K562 (cell line): ENCODE results near the gene LRRK1. TPM values are rescaled to one million over a fixed set of nuclear protein-coding genes. Genes with fewer than 3 reads are reported as not detected.

Experiments used
- ATAC-seq: fragments of 200-7000 bp; cut with Tn5 transposase; 3 replicates; pipeline ENCODE4 v1.9.1; 2020; ENCODE audit warnings: moderate library complexity
- BruUV-seq: library from RNA; stranded (reverse); fragments of 400-500 nt; replicated peaks from 2 replicates; lab custom pipeline; 2021; lab: Mats Ljungman, UMichigan
- CTCF ChIA-PET: fragments of 300-600 bp; formaldehyde crosslinking; extraction: SDS; loops from one replicate; lab custom pipeline; 2021; ENCODE audit warnings: low intra/inter-chr PET ratio; lab: Yijun Ruan, JAX
- POLR2A ChIA-PET: fragments of 300-600, 350-650 bp; sonication (Branson Sonifier 250); formaldehyde crosslinking; extraction: SDS; loops from one replicate; lab custom pipeline; 2021; ENCODE audit warnings: antibody characterized with exemption, inconsistent platforms; lab: Yijun Ruan, JAX
- DNase-seq, 4 experiments: peaks; one replicate each; pipeline versions ENCODE4 v3.0.0 to v3.0.0-alpha.2; 2011 to 2018; ENCODE audit warnings: low spot score in 3 of 4, mixed read lengths in 3 of 4; ENCODE audit errors: extremely low read depth in 1 of 4
- FAIRE-seq: peaks from 2 replicates; lab custom pipeline; 2011; peaks lifted over from hg19 to GRCh38; lab: Jason Lieb, UNC
- H2AFZ ChIP-seq: 2 replicates; pipeline ENCODE4 v1.6.0; 2011; ENCODE audit warnings: low read depth, low read length, control low read depth, inconsistent platforms
- H3K27ac ChIP-seq: fragments of 200-600 bp; 3 replicates; pipeline ENCODE4 v1.8.0; 2011; ENCODE audit warnings: low read depth, mild to moderate bottlenecking, control low read depth, inconsistent platforms, low read length, moderate library complexity, mixed read lengths; ENCODE audit errors: extremely low read depth
- H3K27me3 ChIP-seq, 2 experiments: fragments of 300-600 bp in 1 of 2; 2 replicates in 1 of 2; 3 replicates in 1 of 2; pipeline versions ENCODE4 v1.6.0 to v1.8.0; 2011; ENCODE audit warnings: inconsistent platforms in 2 of 2, low read length in 2 of 2, mild to moderate bottlenecking in 1 of 2, mixed read lengths in 1 of 2, moderate library complexity in 1 of 2; ENCODE audit not compliant: control insufficient read depth in 2 of 2, insufficient read depth in 2 of 2
- H3K36me3 ChIP-seq: fragments of 300-600 bp; 3 replicates; pipeline ENCODE4 v1.8.0; 2011; ENCODE audit warnings: mild to moderate bottlenecking, low read length, inconsistent platforms; ENCODE audit not compliant: control insufficient read depth, insufficient read depth
- H3K4me1 ChIP-seq, 2 experiments: fragments of 200-600 bp in 1 of 2; replicated peaks in 1 of 2; 2 replicates in 1 of 2; 3 replicates in 1 of 2; pipeline versions ENCODE4 v1.5.1 to v1.8.0; 2011; ENCODE audit warnings: inconsistent platforms in 2 of 2, low read length in 2 of 2, mild to moderate bottlenecking in 1 of 2, mixed read lengths in 1 of 2, moderate library complexity in 1 of 2; ENCODE audit not compliant: control insufficient read depth in 2 of 2, insufficient read depth in 2 of 2
- H3K4me2 ChIP-seq: 2 replicates; pipeline ENCODE4 v1.6.1; 2011; ENCODE audit warnings: low read length, control low read depth, inconsistent platforms, mixed read lengths; ENCODE audit not compliant: insufficient read depth
- H3K4me3 ChIP-seq: fragments of 200-600 bp; sonication (generic), shearing (Covaris generic); 2 replicates; pipeline ENCODE4 v1.5.1; 2016; ENCODE audit warnings: control low read depth, inconsistent platforms
- H3K79me2 ChIP-seq: fragments of 200-600 bp; 3 replicates; pipeline ENCODE4 v1.8.0; 2011; ENCODE audit warnings: low read length, inconsistent platforms; ENCODE audit not compliant: control insufficient read depth, insufficient read depth
- H3K9ac ChIP-seq, 2 experiments: 2 replicates each; pipeline versions ENCODE4 v1.6.0 to v1.6.1; 2011; ENCODE audit warnings: low read depth in 2 of 2, low read length in 2 of 2, control low read depth in 1 of 2, inconsistent platforms in 1 of 2, mild to moderate bottlenecking in 1 of 2, mixed read lengths in 1 of 2; ENCODE audit not compliant: insufficient read depth in 1 of 2
- H3K9me1 ChIP-seq: one replicate; pipeline ENCODE4 v1.6.0; 2011; ENCODE audit warnings: inconsistent platforms, mild to moderate bottlenecking, low read length, moderate library complexity; ENCODE audit not compliant: control insufficient read depth, insufficient read depth
- H3K9me3 ChIP-seq: replicated peaks from 2 replicates; pipeline ENCODE4 v1.5.1; 2011; ENCODE audit warnings: low read depth, low read length, inconsistent platforms; ENCODE audit not compliant: control insufficient read depth, insufficient read depth
- H4K20me1 ChIP-seq: replicated peaks from 2 replicates; pipeline ENCODE4 v1.6.1; 2011; ENCODE audit warnings: low read length, inconsistent platforms, mixed read lengths; ENCODE audit not compliant: control insufficient read depth, insufficient read depth
- ARID4B ChIP-seq: sonication (generic); formaldehyde crosslinking; IDR thresholded peaks from 2 replicates; pipeline ENCODE4 v1.8.0; 2022; ENCODE audit warnings: mild to moderate bottlenecking, missing genetic modification reagents
- CC2D1A ChIP-seq: fragments of 450-650 bp; IDR thresholded peaks from 2 replicates; pipeline ENCODE4 v1.6.1; 2017; ENCODE audit warnings: mild to moderate bottlenecking
- GABPB1 ChIP-seq: sonication (generic); formaldehyde crosslinking; IDR thresholded peaks from 2 replicates; pipeline ENCODE4 v1.8.0; 2022; ENCODE audit warnings: mild to moderate bottlenecking, missing genetic modification reagents
- KAT8 ChIP-seq: fragments of 450-650 bp; IDR thresholded peaks from 2 replicates; pipeline ENCODE4 v1.6.1; 2016; ENCODE audit warnings: low read depth, mild to moderate bottlenecking
- NCOA6 ChIP-seq: fragments of 450-650 bp; IDR thresholded peaks from 2 replicates; pipeline ENCODE4 v1.6.1; 2017; ENCODE audit warnings: mild to moderate bottlenecking
- SAFB2 ChIP-seq: fragments of 200-400 bp; formaldehyde crosslinking; IDR thresholded peaks from 2 replicates; pipeline ENCODE4 v1.6.1; 2018; ENCODE audit warnings: borderline replicate concordance, low read length, low read depth, moderate library complexity; ENCODE audit not compliant: severe bottlenecking
- SP2 ChIP-seq: IDR thresholded peaks from 2 replicates; pipeline ENCODE4 v1.6.1; 2011; ENCODE audit warnings: mild to moderate bottlenecking, low read depth, low read length, moderate library complexity; ENCODE audit not compliant: poor library complexity, severe bottlenecking; ENCODE audit errors: extremely low read depth
- TAF9B ChIP-seq: fragments of 450-650 bp; IDR thresholded peaks from 2 replicates; pipeline ENCODE4 v1.6.1; 2018; ENCODE audit warnings: mild to moderate bottlenecking; ENCODE audit not compliant: partially characterized antibody
- TBP ChIP-seq: optimal IDR thresholded peaks from 2 replicates; pipeline ENCODE3; 2011; ENCODE audit warnings: low read depth, low read length, improper control_type of control experiment
- TCF15 ChIP-seq: fragments of 250-450 bp; sonication (Bioruptor Pico); IDR thresholded peaks from 2 replicates; pipeline ENCODE4 v1.8.0; 2022; ENCODE audit warnings: moderate library complexity, mild to moderate bottlenecking, inconsistent platforms
- ZC3H11A ChIP-seq: IDR thresholded peaks from 2 replicates; pipeline ENCODE4 v1.6.1; 2012; ENCODE audit warnings: low read depth, low read length, improper control_type of control experiment
- ZNF143 ChIP-seq: sonication (generic); formaldehyde crosslinking; IDR thresholded peaks from 2 replicates; pipeline ENCODE4 v1.9.0; 2022; ENCODE audit warnings: mild to moderate bottlenecking, missing genetic modification reagents
- ZNF740 ChIP-seq, 3 experiments: fragments of 200-800 bp in 1 of 3; sonication (Bioruptor generic) in 1 of 3; sonication (generic) in 1 of 3; formaldehyde crosslinking in 1 of 3; IDR thresholded peaks; 2 replicates each; pipeline versions ENCODE4 v1.6.1 to v1.8.0; 2016 to 2022; ENCODE audit warnings: mild to moderate bottlenecking in 2 of 3, missing compliant biosample characterization in 2 of 3, missing genetic modification characterization in 2 of 3, missing genetic modification reagents in 1 of 3
- WGBS: fragments of 100-300 bp; shearing (Covaris generic); methylation state at CpG from one replicate; pipeline ENCODE4 v1.1.6; 2016; ENCODE audit warnings: low coverage, mixed read lengths; ENCODE audit not compliant: insufficient coverage; ENCODE audit errors: missing lambda C conversion rate; 5-methylcytosine and 5-hydroxymethylcytosine counted together
- in situ Hi-C: fragments of 300-500 bp; cut with MboI; formaldehyde crosslinking; loops from 4 replicates; pipeline ENCODE4 v1.15.0; 2018; ENCODE audit warnings: inconsistent platforms, mixed read lengths
- intact Hi-C: fragments of 100-400 bp; cut with micrococcal nuclease; formaldehyde crosslinking; loops from 2 replicates; pipeline ENCODE4 v1.14.2; 2022
- polyA plus RNA-seq, 8 experiments: library from polyadenylated mRNA; depleted of rRNA in 4 of 8; stranded (reverse) in 5 of 8; unstranded in 3 of 8; fragments of >200 nt; fragmentation: Nextera tagmentation in 2 of 8; fragmentation: Illumina TruSeq in 1 of 8; extraction: Ambion mirVana in 2 of 8; extraction: Trizol in 1 of 8; gene quantifications; 2 replicates each; pipeline versions ENCODE4 v1.2.1 to v1.2.3, GENCODE V29; 2011 to 2014; ENCODE audit warnings: inconsistent platforms in 1 of 8, missing spikeins in 1 of 8
- total RNA-seq, 7 experiments: library from RNA; depleted of rRNA in 6 of 7; stranded (reverse); fragments of >200 nt in 6 of 7; fragmentation: Illumina TruSeq in 2 of 7; extraction: Trizol in 2 of 7; gene quantifications; 2 replicates each; pipeline versions ENCODE4 v1.2.1 to v1.2.3, GENCODE V29; 2011 to 2021; ENCODE audit warnings: low replicate concordance in 1 of 7

LRRK1 gene
- total and polyA plus RNA-seq, 9 of the 15 experiments (the other 6 are each of a cell fraction or from before 2014, with no cell fraction given) = 0.01 to 1.5 (median 0.11) TPM

GRCh38 chr15:101050623-101051290, 131.6 kb downstream of the LRRK1 start:
- ChIA-PET POLR2A (interaction anchor here (1.0 kb wide), 1 partner anchor 9 kb away, joined by 4 read pairs; no protein-coding TSS in a partner anchor), CTCF (no interaction called here)
- under 1% methylated on average over 10 of the region's 10 CpGs for WGBS
- TF ChIP-seq TCF15 (CRISPR knock-in tag) (no peak), ZNF143 (no peak), ARID4B (CRISPR knock-in tag) (no peak), GABPB1 (CRISPR knock-in tag) (no peak), ZC3H11A (no peak), SAFB2 (no peak), CC2D1A (no peak), TBP (no peak), SP2 (no peak), KAT8 (no peak), TAF9B (no peak), NCOA6 (no peak), ZNF740 (CRISPR knock-in tag; IDR thresholded peaks at IDR 0.05) (no peak), ZNF740 (tag; IDR thresholded peaks at IDR 0.05) (no peak)
- BruUV-seq = no TSS peak
- in situ Hi-C loops = no loop called here
- intact Hi-C loops = no loop called here
- FAIRE-seq (no peak), ATAC-seq (no peak), DNase-seq (no peak)
- peaks cover 65 to 95% of the 10 kb centered on the region in 2 experiments for H3K27me3 ChIP-seq
- H3K79me2 ChIP-seq = no peaks in the 10 kb centered on the region
- H4K20me1 ChIP-seq = peaks cover 1% of the 10 kb centered on the region; the same call in 1 of the 2 replicates
- H3K9ac ChIP-seq = no peak overlapping the region
- peaks cover 0 to 6% of the 10 kb centered on the region in 2 experiments; a peak in 1 of 5 replicates for H3K4me1 ChIP-seq
- H3K4me2 ChIP-seq = no peak overlapping the region
- no peak overlapping the region for H2AFZ ChIP-seq
- H3K27ac ChIP-seq = no peak overlapping the region
- H3K9me3 ChIP-seq = no peaks in the 10 kb centered on the region
- H3K36me3 ChIP-seq = no peaks in the 10 kb centered on the region
- H3K9me1 ChIP-seq = no peaks in the 10 kb centered on the region
- H3K4me3 ChIP-seq = no peak overlapping the region
